Osteoblast (primary cell): ENCODE data around the gene HLA-DQA1. TPM values are rescaled to one million over a fixed set of nuclear protein-coding genes. Genes with fewer than 3 reads are reported as not detected.

Experiments used
- DNase-seq: peaks from one replicate; pipeline ENCODE4 v3.0.0; 2011; ENCODE audit warnings: low spot score, mixed read lengths; ENCODE audit not compliant: insufficient read length; ENCODE audit errors: missing footprints
- H2AFZ ChIP-seq: 2 replicates; pipeline ENCODE4 v1.6.0; 2011; ENCODE audit warnings: mild to moderate bottlenecking, low read length
- H3K27ac ChIP-seq: 2 replicates; pipeline ENCODE4 v1.5.1; 2011; ENCODE audit warnings: mild to moderate bottlenecking, low read depth, low read length, moderate library complexity
- H3K27me3 ChIP-seq: 2 replicates; pipeline ENCODE4 v1.6.0; 2012; ENCODE audit warnings: mild to moderate bottlenecking, control low read depth, inconsistent platforms, low read length, moderate library complexity; ENCODE audit not compliant: insufficient read depth
- H3K36me3 ChIP-seq: 2 replicates; pipeline ENCODE4 v1.5.1; 2011; ENCODE audit warnings: mild to moderate bottlenecking, low read length, control low read depth, moderate library complexity; ENCODE audit not compliant: insufficient read depth
- H3K4me1 ChIP-seq: 2 replicates; pipeline ENCODE4 v1.5.1; 2011; ENCODE audit warnings: mild to moderate bottlenecking, low read length, control low read depth, moderate library complexity; ENCODE audit not compliant: insufficient read depth
- H3K4me2 ChIP-seq: 2 replicates; pipeline ENCODE4 v1.6.0; 2011; ENCODE audit warnings: mild to moderate bottlenecking, low read length; ENCODE audit not compliant: insufficient read depth
- H3K4me3 ChIP-seq: fragments of 200-600 bp; sonication (generic); 3 replicates; pipeline ENCODE4 v1.5.1; 2012; ENCODE audit warnings: mild to moderate bottlenecking, low read length, inconsistent platforms; ENCODE audit not compliant: insufficient read depth
- H3K79me2 ChIP-seq: 2 replicates; pipeline ENCODE4 v1.6.0; 2012; ENCODE audit warnings: mild to moderate bottlenecking, low read length, control low read depth, inconsistent platforms; ENCODE audit not compliant: insufficient read depth
- H3K9me3 ChIP-seq: 2 replicates; pipeline ENCODE4 v1.5.1; 2011; ENCODE audit warnings: low read depth, low read length, control low read depth
- H4K20me1 ChIP-seq: 2 replicates; pipeline ENCODE4 v1.6.0; 2012; ENCODE audit warnings: mild to moderate bottlenecking, low read length, control low read depth; ENCODE audit not compliant: insufficient read depth
- total RNA-seq: library from RNA; depleted of rRNA; stranded (reverse); fragments of >200 nt; gene quantifications from 2 replicates; pipeline ENCODE4 v1.2.3, GENCODE V29; 2012
- TF ChIP-seq, protein P1 (sequence below): IDR thresholded peaks from 2 replicates; pipeline ENCODE4 v1.5.1; 2011; ENCODE audit warnings: mild to moderate bottlenecking, low read depth, low read length, moderate library complexity; ENCODE audit errors: extremely low read depth

The HLA-DQA1 gene
- total RNA-seq, 1 donor, result not detected

DNA sequence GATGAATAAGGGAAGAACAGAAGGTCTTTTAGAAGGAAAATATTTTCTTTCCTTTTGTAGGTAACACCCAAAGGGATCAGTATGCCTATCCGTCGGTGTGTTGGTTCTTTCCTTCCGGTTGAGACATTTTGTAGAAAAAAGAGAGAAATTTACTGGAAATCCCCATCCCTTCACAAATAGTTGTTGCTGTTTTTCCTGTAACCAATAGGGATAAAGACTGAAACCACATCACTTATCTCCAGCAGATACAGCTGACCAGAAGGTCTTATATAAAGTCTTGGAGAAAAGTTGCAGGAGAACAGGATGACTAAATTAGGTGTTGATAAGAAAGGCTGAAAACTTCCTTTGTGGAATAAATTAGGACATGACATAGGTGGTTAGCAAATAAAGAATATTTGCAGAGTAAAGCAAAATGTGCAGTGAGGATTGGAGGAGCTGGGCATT is 32.8 kb upstream of the HLA-DQA1 start:
- Histone ChIP-seq H3K79me2 (no peaks in the 10 kb centered on the region), H3K27me3 (peaks cover 4% of the 10 kb centered on the region), H3K4me1 (no peaks in the 10 kb centered on the region), H2AFZ (no peak overlapping the region), H3K4me3 (no peak overlapping the region), H3K36me3 (no peaks in the 10 kb centered on the region), H3K27ac (no peak overlapping the region), H4K20me1 (no peaks in the 10 kb centered on the region), H3K9me3 (no peaks in the 10 kb centered on the region), H3K4me2 (no peak overlapping the region)
- no peak for DNase-seq
- TF ChIP-seq, protein P1, sequence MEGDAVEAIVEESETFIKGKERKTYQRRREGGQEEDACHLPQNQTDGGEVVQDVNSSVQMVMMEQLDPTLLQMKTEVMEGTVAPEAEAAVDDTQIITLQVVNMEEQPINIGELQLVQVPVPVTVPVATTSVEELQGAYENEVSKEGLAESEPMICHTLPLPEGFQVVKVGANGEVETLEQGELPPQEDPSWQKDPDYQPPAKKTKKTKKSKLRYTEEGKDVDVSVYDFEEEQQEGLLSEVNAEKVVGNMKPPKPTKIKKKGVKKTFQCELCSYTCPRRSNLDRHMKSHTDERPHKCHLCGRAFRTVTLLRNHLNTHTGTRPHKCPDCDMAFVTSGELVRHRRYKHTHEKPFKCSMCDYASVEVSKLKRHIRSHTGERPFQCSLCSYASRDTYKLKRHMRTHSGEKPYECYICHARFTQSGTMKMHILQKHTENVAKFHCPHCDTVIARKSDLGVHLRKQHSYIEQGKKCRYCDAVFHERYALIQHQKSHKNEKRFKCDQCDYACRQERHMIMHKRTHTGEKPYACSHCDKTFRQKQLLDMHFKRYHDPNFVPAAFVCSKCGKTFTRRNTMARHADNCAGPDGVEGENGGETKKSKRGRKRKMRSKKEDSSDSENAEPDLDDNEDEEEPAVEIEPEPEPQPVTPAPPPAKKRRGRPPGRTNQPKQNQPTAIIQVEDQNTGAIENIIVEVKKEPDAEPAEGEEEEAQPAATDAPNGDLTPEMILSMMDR, result no peak

DNA sequence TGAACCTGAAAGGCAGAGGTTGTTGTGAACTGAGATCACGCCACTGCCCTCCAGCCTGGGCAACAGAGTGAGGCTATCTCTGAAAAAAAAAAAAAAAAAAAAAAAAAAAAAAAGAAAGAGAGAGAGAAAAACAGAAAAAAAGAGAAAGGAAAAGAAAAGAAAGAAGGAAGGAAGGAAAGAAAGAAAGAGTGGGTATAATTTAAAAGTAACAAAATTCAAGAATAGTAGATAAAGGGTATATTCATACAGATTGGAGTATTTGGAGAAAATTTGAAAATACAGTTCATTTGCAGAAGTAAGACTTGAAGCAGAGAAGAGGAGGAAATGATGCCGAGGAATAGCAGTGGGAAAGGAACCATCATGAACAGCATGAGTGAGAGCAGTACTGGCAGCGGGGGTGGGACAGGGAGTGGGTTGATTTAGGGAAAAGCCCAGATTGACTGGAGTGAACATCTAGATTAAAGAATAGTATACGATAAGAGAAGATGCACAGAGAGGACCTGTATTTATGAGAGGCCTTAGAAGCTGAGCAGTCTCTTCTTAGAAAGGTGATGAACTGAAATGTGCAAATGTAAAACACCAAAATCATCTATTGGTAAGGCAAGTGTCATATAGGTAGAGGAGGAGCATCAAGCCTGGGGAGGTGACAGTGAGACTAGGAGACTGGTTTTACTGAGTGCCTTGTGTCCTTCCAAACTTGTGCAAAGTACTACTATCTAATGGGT is 29.8 kb upstream of the HLA-DQA1 start:
- Histone ChIP-seq H4K20me1 (no peaks in the 10 kb centered on the region), H3K36me3 (no peaks in the 10 kb centered on the region), H3K9me3 (no peaks in the 10 kb centered on the region), H2AFZ (no peak overlapping the region), H3K4me1 (peaks cover 3% of the 10 kb centered on the region), H3K79me2 (no peaks in the 10 kb centered on the region), H3K4me2 (no peak overlapping the region), H3K4me3 (no peak overlapping the region), H3K27ac (no peak overlapping the region), H3K27me3 (peaks cover 4% of the 10 kb centered on the region)
- DNase-seq, result no peak
- TF ChIP-seq, protein P1, result no peak

DNA sequence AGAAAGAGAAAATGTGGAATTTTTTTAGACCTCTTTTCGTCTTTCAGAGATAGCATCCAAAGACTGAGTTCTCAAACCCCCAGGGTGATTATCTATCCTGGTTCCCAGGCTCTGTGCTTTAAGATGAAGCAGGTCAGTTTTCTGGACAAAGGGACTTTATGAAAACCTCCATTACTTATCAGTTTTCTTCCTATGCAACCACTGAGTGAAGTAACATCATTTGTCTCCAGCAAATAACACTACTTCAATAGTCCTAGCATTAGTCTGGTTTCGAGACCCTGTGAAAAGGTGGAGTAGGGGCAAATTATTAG is 29.3 kb upstream of the HLA-DQA1 start:
- no peak for DNase-seq
- H4K20me1 ChIP-seq, result no peaks in the 10 kb centered on the region
- TF ChIP-seq, protein P1, result no peak
- H3K9me3 ChIP-seq, result no peaks in the 10 kb centered on the region
- no peak overlapping the region for H3K4me3 ChIP-seq
- no peak overlapping the region for H3K4me2 ChIP-seq
- H3K4me1 ChIP-seq, result peaks cover 3% of the 10 kb centered on the region
- H3K36me3 ChIP-seq, result no peaks in the 10 kb centered on the region
- no peak overlapping the region for H3K27ac ChIP-seq
- no peaks in the 10 kb centered on the region for H3K79me2 ChIP-seq
- no peak overlapping the region for H2AFZ ChIP-seq
- peaks cover 4% of the 10 kb centered on the region for H3K27me3 ChIP-seq

DNA sequence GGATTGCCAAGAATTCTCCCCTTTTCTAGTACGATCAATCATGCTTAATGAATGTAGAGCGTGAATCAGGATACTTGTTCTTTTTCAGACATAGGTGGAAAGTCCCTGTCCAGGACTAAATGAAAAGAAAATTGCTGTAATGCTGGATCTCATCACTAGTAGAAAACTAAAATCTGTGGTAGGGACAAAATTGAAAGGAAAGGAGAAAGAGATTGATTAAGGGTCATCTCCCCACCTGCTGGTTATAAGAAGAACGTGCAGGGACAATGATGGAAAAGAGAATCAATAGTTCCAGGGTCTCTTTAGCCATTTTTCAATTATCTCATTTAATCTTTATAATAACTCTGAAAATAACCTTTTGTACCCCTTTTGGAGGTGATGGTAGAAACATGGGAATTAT is 28.8 kb upstream of the HLA-DQA1 start:
- peaks cover 3% of the 10 kb centered on the region for H3K4me1 ChIP-seq
- DNase-seq, result no peak
- no peak overlapping the region for H3K4me3 ChIP-seq
- H3K36me3 ChIP-seq, result no peaks in the 10 kb centered on the region
- H3K4me2 ChIP-seq, result no peak overlapping the region
- H2AFZ ChIP-seq, result no peak overlapping the region
- TF ChIP-seq, protein P1, result peak; percentile 8
- no peaks in the 10 kb centered on the region for H4K20me1 ChIP-seq
- peaks cover 4% of the 10 kb centered on the region for H3K27me3 ChIP-seq
- no peaks in the 10 kb centered on the region for H3K79me2 ChIP-seq
- no peaks in the 10 kb centered on the region for H3K9me3 ChIP-seq
- no peak overlapping the region for H3K27ac ChIP-seq
